NCI-H1092 treated with DMSO at 0.1 percent for 48 hours (cell line): ENCODE measurements around the gene ADGRB3.

Experiments used
- DNase-seq: peaks from one replicate; lab custom pipeline; 2025; lab: John Stamatoyannopoulos, UW

ADGRB3 gene

GRCh38 chr6:68704485-68704884 lies 69.4 kb downstream of the ADGRB3 start:
- no peak for DNase-seq

DNA sequence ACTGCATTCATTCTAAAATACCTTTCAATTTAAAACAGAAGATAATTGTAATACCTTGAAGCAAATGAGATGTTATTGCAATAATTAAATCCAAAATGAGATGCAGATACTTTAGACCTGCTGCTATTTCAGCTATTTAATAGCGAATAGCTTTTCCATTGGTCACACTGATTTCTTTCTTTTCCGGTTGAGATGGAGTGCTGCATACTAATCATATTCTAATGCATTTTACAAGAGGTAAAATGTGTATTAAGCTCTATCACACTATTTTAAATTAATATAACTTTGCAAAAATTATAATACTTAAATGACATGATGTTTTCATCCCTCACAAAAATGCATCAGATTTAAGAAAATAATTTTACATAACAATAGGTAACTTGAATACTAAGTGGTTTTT lies 74.0 kb downstream of the ADGRB3 start:
- no peak for DNase-seq

DNA sequence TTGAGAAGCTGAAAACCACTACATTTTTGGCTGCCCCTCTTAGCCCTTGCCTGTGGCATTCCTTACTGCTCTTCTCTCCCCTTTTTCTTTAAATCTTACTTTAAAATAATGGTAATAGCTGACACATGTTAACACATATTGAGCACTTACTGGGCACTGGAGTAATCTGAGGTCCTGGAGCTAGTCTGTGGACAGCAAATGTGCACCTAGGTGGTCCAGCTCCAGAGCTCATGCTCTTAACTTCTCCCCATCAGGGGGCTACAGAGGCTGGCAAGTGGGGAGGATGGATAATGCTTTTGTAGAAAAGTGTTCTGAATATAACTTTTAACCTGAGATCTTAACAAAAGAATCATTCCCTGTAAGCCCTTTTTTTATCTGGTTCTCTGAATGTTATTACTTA lies 74.8 kb downstream of the ADGRB3 start:
- no peak for DNase-seq

DNA sequence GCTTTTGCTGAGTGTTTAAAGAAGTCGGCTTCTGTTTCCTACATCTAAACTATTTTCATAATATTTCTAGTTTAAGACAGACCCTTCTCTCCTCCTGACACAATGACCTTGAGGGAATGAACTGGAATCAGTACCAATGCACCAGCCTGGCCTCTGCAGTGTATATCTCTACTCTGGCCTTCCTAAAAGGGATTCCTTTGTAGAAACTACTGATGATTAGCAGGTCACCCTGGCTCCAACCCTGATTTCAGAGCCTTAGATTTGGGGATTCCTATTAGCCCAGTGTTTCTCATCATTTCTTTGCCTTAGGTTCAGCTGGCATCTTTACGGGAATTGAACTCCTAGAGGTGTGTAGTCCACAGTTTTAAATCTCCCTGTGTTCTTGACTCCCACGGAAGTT lies 75.4 kb downstream of the ADGRB3 start:
- DNase-seq, result no peak

GRCh38 chr6:68710916-68711315 lies 75.8 kb downstream of the ADGRB3 start:
- DNase-seq, result no peak

- no peak for DNase-seq
Observed at GRCh38 chr6:68711386-68712000, 76.4 kb downstream of the ADGRB3 start.

- no peak for DNase-seq
Observed at GRCh38 chr6:68716620-68717019, 81.5 kb downstream of the ADGRB3 start.

DNA sequence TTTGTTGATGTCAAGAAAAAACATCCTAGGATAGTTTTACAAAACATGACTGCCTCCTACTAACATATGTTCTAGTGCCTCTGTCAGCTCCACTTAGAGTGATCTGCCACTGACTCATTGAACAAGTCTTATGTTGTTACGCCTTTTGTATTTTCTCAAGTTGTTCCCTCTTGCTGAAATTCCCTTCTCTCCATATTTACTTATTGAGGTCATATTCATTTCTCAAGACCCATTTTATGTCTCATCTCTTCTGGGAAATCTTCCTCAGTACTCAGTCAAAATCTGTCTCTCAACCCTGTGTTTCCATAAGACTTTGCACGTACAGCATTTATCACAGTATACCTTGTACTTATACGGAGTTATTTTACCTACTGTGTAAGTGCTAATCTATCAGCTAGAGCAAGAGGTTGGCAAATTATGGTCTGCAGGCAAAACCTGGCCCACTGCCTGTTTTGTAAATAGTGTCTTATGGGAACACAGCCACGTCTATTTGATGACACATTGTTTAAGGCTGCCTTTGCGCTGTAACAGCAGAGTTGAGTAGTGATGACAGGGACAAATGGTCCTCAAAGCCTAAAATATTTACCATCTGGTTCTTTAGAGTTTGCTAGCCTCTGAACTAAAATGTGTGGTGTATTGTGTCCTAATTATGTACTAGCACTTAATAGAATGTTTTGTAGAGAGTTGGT lies 83.4 kb downstream of the ADGRB3 start:
- peak; percentile 88 for DNase-seq

DNA sequence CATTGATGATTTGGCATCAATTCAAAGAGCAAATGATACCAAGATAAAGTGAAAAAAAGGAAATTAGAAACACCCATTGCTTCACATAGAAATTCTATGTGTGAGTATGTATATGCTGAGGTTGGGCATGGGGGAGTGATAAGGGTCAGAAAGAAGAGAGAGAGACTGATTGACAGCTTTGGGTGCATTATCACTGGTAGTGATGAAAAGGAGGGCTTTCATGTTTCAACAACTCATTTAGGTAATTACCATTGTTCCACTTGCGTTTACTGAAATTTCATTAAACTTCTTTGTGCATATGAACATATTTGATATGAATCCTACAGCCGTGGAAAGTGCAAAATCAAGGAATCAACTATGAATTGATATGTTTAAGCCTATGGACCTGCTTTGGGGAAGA lies 84.7 kb downstream of the ADGRB3 start:
- DNase-seq, result no peak

DNA sequence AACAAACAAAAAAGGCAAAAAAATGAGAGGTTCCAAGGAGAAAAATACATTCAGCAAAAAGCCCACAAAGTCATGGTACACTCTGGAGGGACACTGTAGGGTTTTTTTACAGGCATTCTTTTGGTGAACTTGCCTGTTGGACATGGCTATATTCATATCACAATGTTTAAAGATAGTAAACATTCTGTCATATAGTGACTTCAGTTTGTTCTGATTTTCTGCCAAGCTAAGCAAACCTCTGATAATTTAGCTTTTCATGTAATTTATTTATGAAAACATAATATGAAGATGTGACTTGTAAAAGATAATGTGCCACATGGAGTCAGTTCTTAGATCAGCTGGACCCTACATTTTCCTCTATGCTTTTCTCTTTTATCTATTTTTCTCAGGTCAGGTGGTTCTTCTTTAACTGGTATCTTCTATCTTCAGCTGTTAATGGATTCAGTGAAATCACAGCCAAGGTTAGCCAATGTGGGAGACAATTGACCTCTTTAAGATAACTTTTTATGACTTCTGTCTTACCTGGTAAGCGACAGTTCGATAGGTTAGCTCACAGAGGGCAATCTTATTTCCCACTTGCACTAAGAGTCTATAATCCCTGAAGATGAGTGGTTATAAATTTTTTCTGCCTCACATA lies 87.9 kb downstream of the ADGRB3 start:
- no peak for DNase-seq

GRCh38 chr6:68724060-68724459 lies 89.0 kb downstream of the ADGRB3 start:
- DNase-seq, result no peak

DNA sequence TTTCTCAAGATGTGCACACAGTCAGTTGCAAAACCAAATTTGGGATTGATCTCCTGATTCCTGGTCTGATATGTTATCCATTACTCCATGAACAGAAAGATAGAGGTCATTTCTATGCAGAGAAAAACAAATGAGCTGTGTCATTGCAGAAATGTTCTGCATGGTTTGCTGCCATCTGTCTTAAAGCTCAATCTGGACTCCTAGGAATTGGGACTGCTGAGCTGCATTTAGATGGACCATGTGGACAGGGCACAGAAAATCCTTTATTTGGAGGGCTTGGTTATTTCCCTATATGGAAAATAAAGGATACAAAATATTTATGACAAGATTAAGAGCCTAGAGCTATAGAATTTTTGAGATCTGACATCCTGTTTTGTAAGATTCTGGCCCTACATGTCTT lies 91.3 kb downstream of the ADGRB3 start:
- peak; percentile 10 for DNase-seq

- DNase-seq, result no peak
Observed at GRCh38 chr6:68726992-68727391, 91.9 kb downstream of the ADGRB3 start.

DNA sequence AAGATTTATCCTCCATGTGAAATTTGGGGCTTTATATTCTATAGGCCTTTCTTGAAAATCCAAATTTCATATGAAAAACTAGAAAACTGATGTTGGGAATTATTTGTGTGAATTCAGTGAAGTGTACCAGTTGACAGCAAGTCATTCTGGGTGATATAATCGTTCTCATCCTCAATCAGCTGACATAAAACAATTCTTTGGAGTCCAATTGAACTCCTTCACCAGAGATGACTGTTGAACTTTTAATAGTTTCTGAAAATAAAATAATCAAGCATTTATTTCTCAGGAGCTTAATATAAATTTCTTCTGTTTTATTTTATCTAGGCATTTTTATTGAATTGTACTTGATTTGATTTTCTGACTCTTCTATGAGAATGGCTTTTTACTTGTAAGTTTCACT lies 92.6 kb downstream of the ADGRB3 start:
- no peak for DNase-seq

GRCh38 chr6:68728159-68728979 lies 93.3 kb downstream of the ADGRB3 start:
- DNase-seq, result no peak

DNA sequence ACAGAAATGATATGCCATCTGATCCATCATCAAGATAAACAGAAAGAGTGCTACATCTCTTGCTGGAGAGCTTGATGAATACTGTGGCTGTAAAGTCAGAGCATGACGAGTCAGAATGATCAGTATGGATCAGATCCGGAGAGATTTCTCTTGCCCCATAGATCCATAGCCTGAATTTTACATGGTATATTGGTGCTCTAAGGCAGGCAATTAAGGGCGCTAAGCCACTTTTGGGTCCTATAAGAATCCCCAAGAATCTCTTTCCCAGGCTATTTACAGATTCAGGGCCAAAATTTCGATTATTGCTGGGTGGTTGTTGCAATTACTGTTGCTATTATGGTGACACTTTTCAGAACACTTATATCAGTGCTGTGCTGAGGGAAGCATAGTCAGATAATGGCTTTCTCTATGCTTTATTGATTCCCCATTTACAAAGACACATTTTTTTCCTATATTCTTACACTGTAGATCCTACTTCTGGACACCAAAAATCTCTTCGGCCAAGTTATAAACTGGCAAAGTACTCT lies 94.4 kb downstream of the ADGRB3 start:
- DNase-seq, result no peak

- DNase-seq, result no peak
Observed at GRCh38 chr6:68730291-68731054, 95.4 kb downstream of the ADGRB3 start.

DNA sequence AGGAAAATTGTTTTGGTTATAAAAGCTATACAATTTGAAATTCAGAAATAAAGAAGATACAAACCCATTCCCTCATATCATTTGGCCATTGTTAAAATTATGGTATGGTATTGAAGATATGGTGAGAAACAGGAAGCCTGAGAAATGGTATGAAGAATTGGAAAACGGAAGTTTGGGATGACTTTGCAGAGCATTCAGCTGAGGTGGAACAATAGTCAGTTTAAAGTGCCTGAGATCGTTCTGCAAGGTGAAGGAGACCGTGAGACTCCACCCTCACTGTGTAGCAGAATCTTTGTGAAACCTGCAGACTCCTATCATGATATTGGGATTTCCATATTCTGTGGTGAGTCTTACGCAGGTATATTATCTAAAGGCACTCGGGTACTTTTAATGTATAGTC lies 97.3 kb downstream of the ADGRB3 start:
- DNase-seq, result no peak

GRCh38 chr6:68735866-68736265 lies 100.8 kb downstream of the ADGRB3 start:
- no peak for DNase-seq

GRCh38 chr6:68737061-68737460 lies 102.0 kb downstream of the ADGRB3 start:
- no peak for DNase-seq

DNA sequence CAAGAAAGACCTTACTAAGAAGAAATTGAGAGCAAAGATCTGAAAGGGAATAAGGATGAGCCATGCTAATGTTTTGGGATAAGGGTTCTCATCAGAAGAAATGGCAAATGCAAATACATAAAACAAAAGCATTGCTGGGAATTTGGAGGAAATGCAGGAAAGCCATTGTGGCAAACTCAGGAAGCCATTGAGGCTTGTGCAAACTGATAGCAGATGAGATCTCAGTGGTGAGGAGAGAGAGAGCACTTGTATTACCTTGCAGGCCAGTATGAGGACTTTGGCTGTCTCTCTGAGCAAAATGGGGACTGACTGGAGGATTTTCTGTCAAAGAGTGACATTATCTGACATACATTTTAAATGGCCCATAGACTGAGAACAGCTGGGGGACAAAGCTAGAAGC lies 103.0 kb downstream of the ADGRB3 start:
- DNase-seq, result no peak
